Colon (tissue), 2 donors: ENCODE results near the gene TMEM60.
"Not testable (repeated sequence)": the region's sequence is repeated elsewhere in the genome, so short reads cannot be mapped to it uniquely, and the experiment has no call there.

Source experiments
- FAIRE-seq: peaks from 2 replicates; lab custom pipeline; 2012; peaks lifted over from hg19 to GRCh38; lab: Jason Lieb, UNC
- donor health status: control.
- donor health status: control.

The TMEM60 gene, protein sequence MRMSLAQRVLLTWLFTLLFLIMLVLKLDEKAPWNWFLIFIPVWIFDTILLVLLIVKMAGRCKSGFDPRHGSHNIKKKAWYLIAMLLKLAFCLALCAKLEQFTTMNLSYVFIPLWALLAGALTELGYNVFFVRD

DNA sequence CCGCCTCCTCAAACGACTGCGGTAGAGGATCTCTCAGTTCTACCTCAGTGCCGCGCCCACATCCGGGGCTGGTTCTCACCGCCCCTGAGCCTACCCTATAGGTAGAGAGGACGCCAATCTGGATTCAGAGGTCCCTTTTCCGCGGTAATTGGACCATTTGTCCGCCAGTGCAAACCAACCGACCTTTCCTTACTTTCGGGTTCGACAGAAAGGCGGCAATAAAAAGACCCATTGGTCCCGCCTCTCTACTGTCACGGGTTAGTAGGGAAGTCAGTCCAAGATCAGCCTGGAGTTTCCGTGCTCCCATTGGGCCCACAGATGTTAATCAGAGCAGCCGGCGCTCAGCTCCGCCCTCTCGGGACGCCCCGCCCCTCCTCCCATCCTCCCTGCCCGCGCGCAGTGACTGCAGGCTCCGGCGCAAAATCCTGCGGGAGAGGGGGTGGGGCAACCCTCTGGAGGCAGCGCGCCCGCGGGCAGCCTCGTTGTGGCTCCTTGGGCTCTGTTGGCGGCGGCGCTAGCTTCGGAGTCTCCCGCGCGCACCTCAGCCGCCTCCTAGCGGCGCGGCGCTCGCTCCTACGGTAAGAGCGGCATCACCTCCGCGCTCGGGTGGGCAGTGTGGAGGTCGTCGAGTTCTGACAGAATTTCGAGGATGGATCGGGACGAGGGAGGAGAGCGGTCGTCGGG, at the start of gene TMEM60, which contains the start of gene PHTF2:
Gene TMEM60, minus strand, starts transcription at position 41 of the 684 bp plus-strand sequence. CDS start 4,061 bp downstream, outside the sequence.
Gene PHTF2, plus strand, starts transcription at position 380 of the 684 bp plus-strand sequence.
- FAIRE-seq: peak; percentile 90

DNA sequence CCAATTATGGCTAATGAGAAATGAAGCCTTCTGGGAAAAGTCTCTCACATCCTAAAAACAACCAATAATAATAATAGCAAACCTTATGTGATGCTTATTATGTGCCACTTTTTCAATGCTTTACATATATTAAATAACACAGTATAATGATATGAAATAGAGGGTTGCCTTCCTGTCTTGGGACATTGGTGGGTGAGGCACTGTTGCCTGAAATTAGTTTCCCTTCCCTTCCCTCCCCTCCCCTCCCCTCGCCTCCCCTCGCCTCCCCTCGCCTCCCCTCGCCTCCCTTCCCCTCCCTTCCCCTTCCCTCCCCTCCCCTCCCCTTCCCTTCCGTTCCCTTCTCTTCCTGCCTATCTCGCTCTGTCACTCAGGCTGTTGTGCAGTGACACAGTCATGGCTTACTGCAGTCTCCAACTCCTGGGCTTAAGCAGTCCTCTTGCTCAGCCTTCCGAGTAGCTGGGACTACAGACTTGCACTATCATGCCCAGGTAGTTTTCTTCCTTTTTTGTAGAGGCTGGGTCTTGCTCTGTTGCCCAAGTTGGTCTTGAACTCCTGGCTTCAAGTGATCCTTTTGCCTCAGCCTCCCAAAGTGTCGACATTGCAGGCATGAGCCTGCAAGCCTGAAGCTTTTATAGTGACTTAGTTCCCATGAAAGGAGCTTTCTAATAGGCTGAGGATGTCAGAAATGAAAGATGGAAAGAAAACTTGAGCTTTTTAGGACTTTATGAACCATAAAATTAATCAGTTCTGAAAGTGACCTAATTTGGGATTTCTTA, 48.3 kb upstream of the TMEM60 start:
- no peak for FAIRE-seq

DNA sequence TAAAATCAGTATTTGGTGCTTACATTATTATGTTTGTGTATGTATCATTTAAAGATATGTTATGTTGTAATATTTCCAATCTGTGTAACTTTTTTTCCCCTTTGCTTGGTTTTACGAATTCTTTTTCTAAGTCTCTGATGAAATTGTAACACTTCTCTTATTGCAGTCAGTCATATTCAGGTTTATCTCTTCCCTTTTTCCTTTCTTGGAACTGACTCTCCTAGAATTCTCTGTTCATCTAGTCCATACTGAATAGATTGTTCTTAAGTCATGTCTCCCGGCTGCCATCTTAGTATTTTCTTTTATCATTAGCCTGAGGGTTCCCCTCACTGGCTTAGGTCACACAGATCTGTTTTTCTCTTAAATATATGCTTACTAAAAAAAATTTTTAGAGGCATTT, 45.0 kb upstream of the TMEM60 start:
- FAIRE-seq: no peak

DNA sequence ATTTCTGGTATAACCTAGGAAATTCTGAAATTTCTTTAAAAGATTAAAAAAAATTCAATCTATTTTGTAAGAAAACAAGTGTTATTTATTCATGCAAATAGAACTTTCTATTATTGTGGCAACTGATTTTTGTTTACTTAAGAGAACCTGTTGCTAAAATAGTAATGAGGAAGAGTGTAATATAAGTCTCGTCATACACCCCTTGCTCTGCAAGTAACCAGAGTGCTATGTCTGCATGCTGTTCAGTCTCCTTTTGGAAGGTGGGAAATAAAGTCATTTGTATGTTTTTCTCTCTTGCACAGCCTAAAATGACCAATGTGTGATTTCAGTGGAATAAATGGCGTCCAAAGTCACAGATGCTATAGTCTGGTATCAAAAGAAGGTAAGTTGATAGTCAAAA, 41.7 kb upstream of the TMEM60 start:
- no peak for FAIRE-seq

DNA sequence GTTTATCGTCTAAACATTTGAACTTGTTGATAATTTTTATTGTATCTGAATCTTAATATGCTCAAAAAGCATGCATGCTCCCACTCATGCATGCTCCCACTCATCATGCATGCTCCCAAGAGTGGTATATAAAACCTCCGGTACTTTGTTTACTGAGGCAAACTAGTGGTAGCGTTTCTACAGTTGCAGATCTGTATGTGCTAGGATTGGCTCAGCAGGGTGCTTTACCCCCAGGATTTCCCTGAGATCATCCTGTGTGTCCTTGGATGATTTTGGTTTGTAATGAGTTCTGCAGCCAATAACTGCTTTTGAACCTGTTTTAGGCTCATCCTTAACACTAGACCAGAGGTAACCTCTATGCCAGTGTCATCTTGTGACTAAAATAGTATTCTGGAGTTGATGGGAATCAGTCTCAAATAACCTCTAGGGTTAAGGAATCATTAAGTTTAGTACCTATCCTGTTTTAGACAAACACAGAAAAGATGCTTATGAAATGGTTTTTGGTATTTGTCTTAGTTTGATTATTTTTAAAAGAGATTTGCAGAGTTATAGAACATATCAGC, 40.8 kb upstream of the TMEM60 start:
- FAIRE-seq: no peak

DNA sequence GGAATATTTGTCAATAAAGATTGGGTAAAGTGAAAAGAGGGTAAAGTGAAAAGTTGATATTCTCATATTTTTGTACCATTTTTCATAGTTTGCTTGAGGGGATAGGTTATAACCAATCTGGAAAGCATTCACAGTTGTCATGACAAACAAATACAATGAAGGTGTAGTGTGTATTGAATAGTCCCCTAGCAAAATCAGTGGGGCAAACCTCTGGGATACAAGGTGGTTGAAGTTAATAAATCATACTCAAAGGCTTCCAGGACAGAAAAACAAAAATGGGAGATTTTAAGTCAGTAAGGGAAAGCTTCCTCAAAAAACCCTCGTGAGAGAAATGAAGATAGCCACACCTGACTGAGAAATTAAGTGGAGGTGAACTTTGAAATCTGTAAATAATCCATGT, 39.7 kb upstream of the TMEM60 start:
- FAIRE-seq: no peak

DNA sequence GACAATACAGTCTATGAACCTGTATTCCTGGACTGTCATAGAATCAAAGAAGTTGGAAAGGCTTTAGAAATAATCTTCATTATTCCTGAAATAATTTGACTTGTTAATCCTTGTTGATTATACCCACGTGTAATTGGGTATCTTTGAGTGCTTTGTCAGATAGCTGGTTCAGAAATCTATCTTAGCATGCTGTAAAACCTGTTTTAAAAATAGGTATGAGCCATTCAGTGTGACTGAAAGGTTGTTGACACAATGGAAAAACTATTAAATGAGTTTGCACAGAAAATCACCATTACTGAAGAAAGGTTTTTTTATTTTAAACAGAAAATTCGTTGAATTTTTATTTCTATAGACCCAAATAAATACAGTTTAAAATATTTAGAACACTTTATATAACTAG, 39.0 kb upstream of the TMEM60 start:
- FAIRE-seq: no peak

DNA sequence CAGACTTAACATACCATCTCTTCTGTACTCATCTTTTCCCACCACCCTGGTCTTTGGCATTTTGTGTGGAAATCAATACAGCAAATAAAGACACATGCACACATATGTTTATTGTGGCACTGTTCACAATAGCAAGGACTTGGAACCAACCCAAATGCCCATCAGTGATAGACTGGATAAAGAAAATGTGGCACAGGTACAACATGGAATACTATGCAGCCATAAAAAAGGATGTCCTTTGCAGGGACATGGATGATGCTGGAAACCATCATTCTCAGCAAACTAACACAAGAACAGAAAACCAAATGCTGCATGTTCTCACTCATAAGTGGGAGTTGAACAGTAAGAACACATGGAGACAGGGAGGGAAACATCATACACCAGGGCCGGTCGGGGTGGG, 38.2 kb upstream of the TMEM60 start:
- not testable (repeated sequence) for FAIRE-seq

DNA sequence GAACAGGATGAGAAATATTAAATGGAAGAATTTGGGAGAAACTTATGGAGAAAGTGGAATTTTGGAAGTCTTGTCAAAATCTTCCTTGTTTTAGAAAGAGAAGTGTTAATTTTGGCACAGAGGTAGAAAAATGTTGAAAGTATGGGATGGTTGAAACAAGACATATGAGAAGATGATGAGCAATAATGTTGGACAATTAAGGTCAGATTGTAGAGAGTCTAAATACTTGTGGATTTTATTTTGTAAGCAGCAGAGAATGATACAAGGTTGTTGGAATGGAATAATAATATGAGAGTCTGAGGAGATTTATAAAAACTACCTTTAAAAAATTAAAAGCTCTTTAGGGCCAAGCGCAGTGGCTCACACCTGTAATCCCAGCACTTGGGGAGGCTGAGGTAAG, 34.9 kb upstream of the TMEM60 start:
- FAIRE-seq: no peak

DNA sequence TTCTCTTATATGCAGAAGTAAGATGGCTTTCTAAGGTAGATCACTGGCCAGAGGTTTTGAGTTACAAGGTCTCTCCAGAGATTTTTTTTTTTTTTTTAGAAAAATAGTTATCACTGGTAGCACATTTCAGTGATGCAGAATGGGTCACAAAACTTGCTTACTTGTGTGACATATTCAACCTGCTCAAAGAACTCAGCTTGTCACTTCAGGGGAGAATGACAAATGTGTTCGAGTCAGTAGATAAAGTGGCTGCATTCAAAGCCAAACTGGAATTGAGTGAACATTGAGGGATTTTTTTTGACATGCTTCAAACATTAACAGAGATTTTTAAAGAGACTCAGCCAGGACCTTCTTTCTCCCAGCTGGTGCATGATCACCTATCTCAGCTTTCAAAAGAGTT, 33.7 kb upstream of the TMEM60 start:
- FAIRE-seq: no peak

DNA sequence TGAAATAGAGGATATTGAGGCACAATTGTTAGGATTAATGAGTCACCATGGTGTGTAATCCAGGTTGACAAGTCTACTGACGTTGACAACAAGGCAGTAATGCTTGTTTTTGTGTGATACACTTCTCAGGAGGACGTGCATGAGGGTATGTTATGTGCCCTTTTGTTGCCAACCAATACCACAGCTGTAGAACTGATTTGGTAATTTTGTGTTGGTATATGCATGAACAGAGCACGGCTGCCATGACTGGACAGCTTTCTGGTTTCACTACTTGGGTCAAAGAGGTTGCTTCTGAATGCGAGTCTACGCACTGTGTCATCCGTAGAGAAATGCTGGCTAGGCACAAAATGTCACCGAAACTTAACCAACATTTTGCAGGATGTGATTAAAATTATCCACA, 33.2 kb upstream of the TMEM60 start:
- no peak for FAIRE-seq

DNA sequence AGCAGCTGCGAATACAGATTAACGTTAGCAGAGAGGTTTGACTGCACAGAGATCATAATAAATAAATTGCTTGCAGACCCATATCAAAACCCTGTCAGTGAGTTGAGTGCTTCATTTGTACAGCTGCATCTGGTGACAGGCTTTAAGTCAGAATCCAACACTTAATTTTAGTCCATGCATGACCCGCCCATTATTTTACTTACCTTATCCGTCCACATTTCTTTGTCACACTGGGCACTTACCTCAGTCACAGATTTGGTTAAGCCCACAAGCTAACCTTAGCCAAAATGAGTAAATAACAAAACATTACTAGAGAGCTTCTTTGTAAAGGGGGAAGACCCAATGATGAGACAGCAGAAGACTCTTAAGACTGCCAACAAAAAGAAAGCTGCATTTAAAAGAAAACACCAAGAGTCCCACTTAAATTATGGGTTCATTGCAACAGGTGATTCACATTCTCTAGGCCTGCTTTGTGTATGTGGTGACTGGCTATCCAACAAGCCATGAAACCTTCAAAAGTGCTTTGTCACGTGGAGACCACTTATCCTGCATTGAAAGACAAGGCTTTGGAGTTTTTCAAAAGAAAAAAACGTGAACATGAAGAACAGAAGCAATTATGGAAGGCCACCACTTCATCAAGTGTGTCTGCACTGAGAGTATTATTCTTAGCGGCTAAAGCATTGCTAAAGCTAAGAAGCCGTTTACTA, 32.6 kb upstream of the TMEM60 start:
- FAIRE-seq: no peak

DNA sequence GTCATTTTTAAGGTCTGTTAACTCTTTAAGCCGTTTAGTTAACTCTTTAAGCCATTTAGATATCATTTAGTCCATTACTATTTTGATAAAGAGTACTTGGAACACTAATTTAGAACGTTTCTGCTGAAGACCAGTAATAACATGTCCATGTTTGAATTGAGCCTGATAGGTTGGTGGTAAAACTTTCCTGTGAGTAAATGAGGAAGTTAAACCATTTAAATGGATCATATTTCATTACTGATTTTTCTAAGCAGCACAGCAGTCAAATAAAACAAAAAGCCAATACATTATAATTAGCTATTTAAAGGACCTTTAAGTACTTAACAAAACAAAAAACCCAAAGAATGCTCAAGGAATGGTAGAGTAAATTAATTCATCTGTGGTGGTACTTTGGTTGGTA, 29.8 kb upstream of the TMEM60 start:
- no peak for FAIRE-seq

DNA sequence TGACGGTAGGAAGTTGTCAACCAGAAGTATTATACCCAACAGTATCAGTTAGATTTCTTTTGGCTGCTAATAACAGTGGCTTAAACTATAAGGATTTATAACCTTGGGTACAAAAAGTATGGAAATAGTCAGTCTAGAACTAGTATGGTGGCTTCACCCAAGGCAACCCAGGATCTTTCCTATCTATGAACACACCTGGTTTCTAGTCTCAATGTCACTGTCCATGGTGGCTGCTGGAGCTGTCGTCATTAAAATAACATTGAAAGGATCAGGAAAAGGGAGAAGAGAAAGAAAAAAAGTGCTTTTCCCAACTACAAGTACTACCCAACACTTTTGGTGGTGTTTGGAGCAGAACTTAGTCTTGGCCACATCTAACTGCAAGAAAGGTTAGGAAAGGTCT, 28.1 kb upstream of the TMEM60 start:
- no peak for FAIRE-seq

DNA sequence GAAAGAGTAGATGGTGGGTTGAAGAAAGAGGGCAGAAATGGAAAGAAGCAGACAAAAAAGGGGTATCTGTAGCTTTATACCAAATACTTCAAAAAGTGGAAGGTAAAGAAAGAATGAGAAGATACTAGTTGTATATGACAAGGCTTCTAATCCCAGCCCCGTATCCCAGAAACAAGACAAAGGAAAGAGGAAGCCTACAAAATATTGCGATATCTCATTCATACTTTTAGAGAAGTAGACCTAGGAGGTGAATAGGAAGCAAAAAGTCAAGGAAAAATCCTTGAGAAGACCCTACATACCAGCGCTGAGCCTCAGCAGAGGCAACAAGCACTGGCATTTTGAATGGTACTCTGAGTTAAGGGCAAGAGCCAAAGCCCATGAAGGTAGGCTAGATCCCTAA, 26.9 kb upstream of the TMEM60 start:
- no peak for FAIRE-seq

DNA sequence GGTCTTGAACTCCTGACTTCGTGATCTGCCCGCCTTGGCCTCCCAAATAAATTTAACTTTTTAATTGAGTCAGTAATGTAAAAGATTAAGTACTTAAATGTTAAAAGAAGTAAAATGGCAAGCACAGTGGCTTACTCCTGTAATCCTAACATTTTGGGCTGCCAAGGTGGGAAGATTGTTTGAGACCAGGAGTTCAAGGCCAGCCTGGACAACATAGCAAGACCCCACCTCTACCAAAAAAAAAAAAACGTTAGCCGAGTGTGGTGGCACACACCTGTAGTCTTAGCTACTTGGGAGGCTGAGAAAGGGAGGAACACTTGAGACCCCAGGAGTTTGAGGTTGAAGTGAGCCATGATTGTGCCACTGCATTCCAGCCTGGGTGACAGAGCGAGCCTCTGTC, 26.4 kb upstream of the TMEM60 start:
- no peak for FAIRE-seq

DNA sequence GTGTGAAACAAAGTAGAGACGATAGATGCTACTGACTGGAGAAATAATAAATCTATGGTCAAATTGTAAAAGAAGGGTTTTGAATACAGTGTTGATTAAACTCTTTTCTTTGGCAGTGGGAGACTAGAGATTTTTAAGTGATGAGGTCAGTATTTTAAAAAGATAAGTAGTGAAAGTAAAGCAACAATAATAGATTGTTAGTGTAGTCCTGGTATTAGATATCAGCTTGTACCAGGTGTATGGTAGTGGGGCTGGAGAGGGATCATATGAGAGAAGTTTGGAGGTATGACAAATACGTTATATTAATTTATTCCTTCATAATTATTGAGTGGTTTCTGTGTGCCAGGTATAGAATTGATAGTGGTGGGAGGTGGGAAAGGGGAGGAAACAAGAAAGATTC, 25.6 kb upstream of the TMEM60 start:
- no peak for FAIRE-seq

DNA sequence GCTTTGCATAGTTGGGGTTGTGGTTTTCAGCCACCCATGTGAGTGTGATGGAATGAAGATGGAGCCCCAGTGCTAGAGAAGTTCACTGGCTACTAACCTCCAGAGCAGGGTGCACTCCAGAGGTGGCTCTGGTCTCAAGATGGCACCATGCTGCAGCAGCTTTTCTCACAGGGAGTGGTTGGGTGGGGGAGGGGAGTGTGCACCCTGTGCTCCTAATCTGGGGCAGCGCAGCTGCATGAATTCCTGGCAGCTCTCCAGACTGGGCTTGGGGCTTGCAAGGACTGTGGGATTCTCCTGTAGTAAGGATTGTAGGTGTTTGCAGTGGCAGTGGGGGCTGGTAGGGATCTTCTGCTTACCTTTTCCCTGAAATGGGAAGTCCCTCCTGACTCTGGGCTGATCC, 24.0 kb upstream of the TMEM60 start:
- no peak for FAIRE-seq

DNA sequence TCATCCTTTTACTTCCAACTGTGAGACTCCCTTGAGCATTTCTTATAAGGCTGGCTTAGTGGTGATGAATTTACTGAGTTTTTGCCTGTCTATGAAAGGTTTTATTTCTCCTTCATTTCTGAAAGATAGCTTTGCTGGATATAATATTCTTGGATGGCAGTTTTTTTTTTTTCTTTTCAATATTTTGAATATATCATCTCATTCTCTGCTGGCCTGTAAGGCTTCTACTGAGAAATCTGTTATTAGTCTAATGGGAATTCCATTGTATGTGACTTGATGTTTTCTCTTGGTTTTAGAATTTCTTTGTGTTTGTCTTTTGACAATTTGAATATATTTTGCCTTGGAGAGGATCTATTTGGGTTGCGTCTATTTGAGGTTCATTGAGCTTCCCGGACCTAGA, 22.7 kb upstream of the TMEM60 start:
- FAIRE-seq: no peak

DNA sequence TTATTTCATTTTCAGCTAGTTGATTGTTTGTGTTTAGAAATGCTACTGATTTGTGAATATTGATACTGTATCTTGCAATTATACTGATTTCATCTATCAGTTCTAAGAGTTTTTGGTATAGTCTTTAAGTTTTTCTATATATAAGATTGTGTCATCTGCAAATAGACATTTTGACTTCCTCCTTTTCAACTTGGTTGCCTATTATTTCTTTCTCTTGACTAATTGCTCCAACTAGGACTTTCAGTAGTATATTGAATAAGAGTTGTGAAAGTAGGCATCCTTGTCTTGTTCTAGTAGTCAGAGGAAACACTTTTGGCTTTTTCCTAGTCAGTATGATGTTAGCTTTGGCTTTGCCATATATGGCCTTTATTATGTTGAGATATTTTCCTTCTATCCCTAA, 20.8 kb upstream of the TMEM60 start:
- no peak for FAIRE-seq

DNA sequence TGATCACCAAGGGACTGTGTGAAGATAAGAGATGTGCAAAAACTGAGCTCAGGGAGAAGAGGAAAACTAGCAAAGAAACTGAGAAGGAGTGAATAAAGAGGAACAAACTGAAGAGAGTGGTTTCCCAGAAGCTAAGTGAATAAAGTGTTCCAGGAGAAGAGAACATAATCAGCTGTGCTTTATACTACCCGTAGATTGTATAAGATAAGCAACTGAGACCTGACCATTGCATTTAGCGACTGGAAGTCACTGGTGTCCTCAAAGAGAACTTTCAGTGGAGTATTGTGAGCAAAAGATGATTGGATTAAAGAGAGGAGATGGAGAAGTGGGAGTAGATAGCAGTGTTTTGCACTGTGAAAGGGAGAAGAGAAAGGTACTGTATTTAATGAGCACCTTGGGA, 14.9 kb upstream of the TMEM60 start:
- no peak for FAIRE-seq

DNA sequence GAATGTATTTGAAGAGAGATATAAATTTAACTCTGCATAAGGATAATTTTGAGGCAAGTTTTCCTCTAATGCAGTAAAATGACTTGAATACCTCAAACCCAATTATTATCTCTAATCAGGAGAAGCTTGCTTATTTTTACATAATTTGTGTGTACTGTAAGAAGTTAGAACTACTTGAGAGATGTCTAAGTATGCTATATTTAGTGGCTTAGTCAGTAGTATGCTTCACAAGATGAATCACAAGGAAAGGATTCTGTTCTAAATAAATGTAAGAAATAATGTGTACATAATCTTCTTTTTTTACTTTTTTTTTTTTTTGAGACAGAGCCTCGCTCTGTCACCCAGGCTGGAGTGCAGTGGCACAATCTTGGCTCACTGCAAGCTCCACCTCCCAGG, 14.1 kb upstream of the TMEM60 start:
- no peak for FAIRE-seq
